Lower leg skin (tissue), 3 donors: ENCODE results near the gene INPP4B.

ENCODE experiments used
- POLR2A ChIP-seq, 2 donors: fragments of 450-650 bp; IDR thresholded peaks; one replicate each; pipeline ENCODE4 v1.6.1; 2016 to 2017; ENCODE audit warnings: antibody characterized with exemption in 2 of 2, mild to moderate bottlenecking in 1 of 2, moderate library complexity in 1 of 2
- TF ChIP-seq, protein P1 (sequence below), 3 donors: fragments of 450-650 bp; IDR thresholded peaks; one replicate each; pipeline ENCODE4 v1.5.1; 2016; ENCODE audit warnings: antibody characterized with exemption in 3 of 3, mild to moderate bottlenecking in 3 of 3, moderate library complexity in 2 of 3

DNA sequence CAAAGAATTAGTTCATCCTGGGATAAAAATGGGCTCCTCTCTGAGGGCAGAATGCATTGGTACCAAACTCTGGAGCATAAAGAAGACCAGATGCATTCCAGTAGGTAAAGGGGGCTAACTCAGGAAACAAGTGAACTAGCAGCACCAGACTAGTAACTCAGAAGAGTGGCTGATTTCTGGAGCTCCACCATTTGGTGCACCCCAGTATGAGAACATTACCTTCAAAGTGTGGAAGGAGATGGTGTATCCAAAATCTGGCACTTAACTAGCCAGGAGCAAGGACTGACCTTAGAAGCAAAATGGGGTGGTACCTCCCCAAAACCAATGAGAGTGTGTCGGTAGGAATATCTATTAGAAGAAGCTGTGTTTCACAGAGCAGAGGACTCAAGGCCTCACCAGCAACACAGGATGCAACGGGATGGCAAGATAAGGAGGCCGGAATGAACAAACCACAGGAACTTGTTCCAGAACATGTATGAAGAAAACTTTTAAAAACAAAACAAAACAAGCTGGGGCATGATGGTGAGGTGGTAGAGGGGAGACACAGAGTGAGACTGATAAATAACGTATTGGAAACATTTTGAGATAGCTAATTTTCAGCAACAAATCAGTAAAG lies 142.3 kb downstream of the INPP4B start:
- TF ChIP-seq, protein P1, sequence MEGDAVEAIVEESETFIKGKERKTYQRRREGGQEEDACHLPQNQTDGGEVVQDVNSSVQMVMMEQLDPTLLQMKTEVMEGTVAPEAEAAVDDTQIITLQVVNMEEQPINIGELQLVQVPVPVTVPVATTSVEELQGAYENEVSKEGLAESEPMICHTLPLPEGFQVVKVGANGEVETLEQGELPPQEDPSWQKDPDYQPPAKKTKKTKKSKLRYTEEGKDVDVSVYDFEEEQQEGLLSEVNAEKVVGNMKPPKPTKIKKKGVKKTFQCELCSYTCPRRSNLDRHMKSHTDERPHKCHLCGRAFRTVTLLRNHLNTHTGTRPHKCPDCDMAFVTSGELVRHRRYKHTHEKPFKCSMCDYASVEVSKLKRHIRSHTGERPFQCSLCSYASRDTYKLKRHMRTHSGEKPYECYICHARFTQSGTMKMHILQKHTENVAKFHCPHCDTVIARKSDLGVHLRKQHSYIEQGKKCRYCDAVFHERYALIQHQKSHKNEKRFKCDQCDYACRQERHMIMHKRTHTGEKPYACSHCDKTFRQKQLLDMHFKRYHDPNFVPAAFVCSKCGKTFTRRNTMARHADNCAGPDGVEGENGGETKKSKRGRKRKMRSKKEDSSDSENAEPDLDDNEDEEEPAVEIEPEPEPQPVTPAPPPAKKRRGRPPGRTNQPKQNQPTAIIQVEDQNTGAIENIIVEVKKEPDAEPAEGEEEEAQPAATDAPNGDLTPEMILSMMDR (IDR thresholded peaks at IDR 0.05) = no peak
- TF ChIP-seq POLR2A (IDR thresholded peaks at IDR 0.05) = no peak
